ENCODE data around the gene IQCF2.

The IQCF2 gene

GRCh38 chr3:51887620-51888019 lies 26.2 kb downstream of the IQCF2 start:
- TF ChIP-seq FOXP2 (optimal IDR thresholded peaks at IDR 0.05; ENCODE audit: borderline replicate concordance, extremely low read depth, extremely low read length, insufficient read depth), result no peak
- TF ChIP-seq TAF1 (IDR thresholded peaks at IDR 0.05; ENCODE audit: borderline replicate concordance, insufficient read depth, low read length), result no peak
- TF ChIP-seq POLR2AphosphoS5 (IDR thresholded peaks at IDR 0.05; ENCODE audit: low read depth, low read length), result no peak
- no peak for TF ChIP-seq REST (IDR thresholded peaks at IDR 0.05; ENCODE audit: insufficient read depth in 1 of 2, low read depth in 2 of 2, low read length in 2 of 2)
- TF ChIP-seq SIN3A (IDR thresholded peaks at IDR 0.05; ENCODE audit: borderline replicate concordance, insufficient read depth, low read length), result no peak

GRCh38 chr3:51888463-51889105 lies 27.2 kb downstream of the IQCF2 start:
- no peak for TF ChIP-seq TAF1 (IDR thresholded peaks at IDR 0.05; ENCODE audit: borderline replicate concordance, insufficient read depth, low read length)
- no peak for TF ChIP-seq FOXP2 (optimal IDR thresholded peaks at IDR 0.05; ENCODE audit: borderline replicate concordance, extremely low read depth, extremely low read length, insufficient read depth)
- TF ChIP-seq POLR2AphosphoS5 (IDR thresholded peaks at IDR 0.05; ENCODE audit: low read depth, low read length), result no peak
- TF ChIP-seq REST (IDR thresholded peaks at IDR 0.05; ENCODE audit: insufficient read depth in 1 of 2, low read depth in 2 of 2, low read length in 2 of 2), result no peak
- no peak for TF ChIP-seq SIN3A (IDR thresholded peaks at IDR 0.05; ENCODE audit: borderline replicate concordance, insufficient read depth, low read length)

GRCh38 chr3:51891242-51892039 lies 30.0 kb downstream of the IQCF2 start:
- TF ChIP-seq FOXP2 (optimal IDR thresholded peaks at IDR 0.05; ENCODE audit: borderline replicate concordance, extremely low read depth, extremely low read length, insufficient read depth) (no peak), REST (IDR thresholded peaks at IDR 0.05; ENCODE audit: insufficient read depth in 1 of 2, low read depth in 2 of 2, low read length in 2 of 2) (no peak), TAF1 (IDR thresholded peaks at IDR 0.05; ENCODE audit: borderline replicate concordance, insufficient read depth, low read length) (no peak), POLR2AphosphoS5 (IDR thresholded peaks at IDR 0.05; ENCODE audit: low read depth, low read length) (no peak), SIN3A (IDR thresholded peaks at IDR 0.05; ENCODE audit: borderline replicate concordance, insufficient read depth, low read length) (no peak)

GRCh38 chr3:51894391-51894790 lies 33.0 kb downstream of the IQCF2 start:
- TF ChIP-seq REST (IDR thresholded peaks at IDR 0.05; ENCODE audit: insufficient read depth in 1 of 2, low read depth in 2 of 2, low read length in 2 of 2) (no peak), SIN3A (IDR thresholded peaks at IDR 0.05; ENCODE audit: borderline replicate concordance, insufficient read depth, low read length) (no peak), TAF1 (IDR thresholded peaks at IDR 0.05; ENCODE audit: borderline replicate concordance, insufficient read depth, low read length) (no peak), FOXP2 (optimal IDR thresholded peaks at IDR 0.05; ENCODE audit: borderline replicate concordance, extremely low read depth, extremely low read length, insufficient read depth) (no peak), POLR2AphosphoS5 (IDR thresholded peaks at IDR 0.05; ENCODE audit: low read depth, low read length) (no peak)

All from PFSK-1 (cell line).